ENCODE data around the gene FHIP2A.
A peak's percentile ranks its signal among the peaks of the same experiment; 100 is the strongest.

The FHIP2A gene

DNA sequence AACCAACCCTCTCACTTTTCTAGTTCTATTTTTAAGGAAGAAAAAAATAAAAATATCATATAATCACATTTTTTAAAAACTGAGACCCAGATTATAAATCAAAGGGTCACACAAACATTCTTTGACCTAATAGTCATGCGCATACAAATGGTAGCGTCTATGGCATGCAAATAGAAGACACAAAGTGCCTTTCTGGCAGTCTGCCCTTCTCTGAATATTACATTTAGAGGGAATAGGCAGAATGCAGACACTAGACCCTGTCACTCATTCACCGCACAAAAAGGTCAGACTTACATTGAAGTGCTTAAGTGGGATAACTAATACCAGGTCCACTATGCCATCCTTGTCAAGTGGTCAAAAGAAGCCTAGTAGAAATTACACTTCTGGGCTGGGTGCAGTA is 26.5 kb upstream of the FHIP2A start:
- no peak overlapping the region for H3K9ac ChIP-seq (ENCODE audit: low read length)
- no peaks in the 10 kb centered on the region for H3K9me3 ChIP-seq (ENCODE audit: control insufficient read depth, low read length)
- no peaks in the 10 kb centered on the region for H3K4me1 ChIP-seq (ENCODE audit: control insufficient read depth, insufficient read depth, low read length)
- H3K4me3 ChIP-seq (ENCODE audit: low read length): no peak overlapping the region
- H3K27me3 ChIP-seq (ENCODE audit: control insufficient read depth, insufficient read depth, low read length): no peaks in the 10 kb centered on the region
- no peaks in the 10 kb centered on the region for H3K36me3 ChIP-seq (ENCODE audit: control insufficient read depth, insufficient read depth, low read length)

DNA sequence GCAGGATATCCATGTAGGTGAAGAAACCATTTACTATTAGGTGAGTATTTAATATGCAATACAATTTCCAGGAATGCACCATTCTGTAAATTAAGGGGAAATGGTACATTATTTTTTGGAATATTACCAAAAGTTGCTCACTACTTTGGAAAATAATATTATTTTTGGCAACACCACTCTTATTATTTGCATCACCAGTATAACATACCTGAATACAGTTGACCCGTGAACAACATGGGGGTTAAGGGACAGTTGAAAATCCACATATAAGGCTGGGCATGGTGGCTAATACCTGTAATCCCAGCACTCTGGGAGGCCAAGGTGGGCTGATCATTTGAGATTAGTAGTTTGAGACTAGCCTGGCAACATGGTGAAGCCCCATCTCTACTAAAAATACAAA is 21.2 kb upstream of the FHIP2A start:
- Histone ChIP-seq H3K9me3 (ENCODE audit: control insufficient read depth, low read length) (no peaks in the 10 kb centered on the region), H3K4me3 (ENCODE audit: low read length) (no peak overlapping the region), H3K4me1 (ENCODE audit: control insufficient read depth, insufficient read depth, low read length) (no peaks in the 10 kb centered on the region), H3K36me3 (ENCODE audit: control insufficient read depth, insufficient read depth, low read length) (no peaks in the 10 kb centered on the region), H3K27me3 (ENCODE audit: control insufficient read depth, insufficient read depth, low read length) (no peaks in the 10 kb centered on the region), H3K9ac (ENCODE audit: low read length) (no peak overlapping the region)

DNA sequence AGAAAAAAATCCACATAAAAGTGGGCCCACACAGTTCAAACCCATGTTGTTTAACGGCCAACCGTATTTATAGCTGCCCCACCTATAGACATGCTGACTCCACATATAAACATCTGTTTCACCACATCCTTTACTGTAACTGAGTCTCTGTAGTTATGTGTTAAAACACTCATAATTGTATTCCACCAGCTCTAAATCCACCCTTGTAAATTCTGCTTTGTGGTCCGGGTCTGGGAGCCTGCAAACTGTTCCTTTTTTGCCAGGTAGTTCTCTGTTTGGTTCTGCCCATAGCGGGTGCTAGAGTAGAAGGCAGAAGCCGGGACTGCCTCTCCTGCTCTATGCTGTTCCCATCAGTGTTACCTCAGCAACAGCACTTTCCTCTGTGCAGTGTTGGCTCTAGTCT is 20.2 kb upstream of the FHIP2A start:
- Histone ChIP-seq H3K9ac (ENCODE audit: low read length) (no peak overlapping the region), H3K27me3 (ENCODE audit: control insufficient read depth, insufficient read depth, low read length) (no peaks in the 10 kb centered on the region), H3K4me3 (ENCODE audit: low read length) (no peak overlapping the region), H3K36me3 (ENCODE audit: control insufficient read depth, insufficient read depth, low read length) (no peaks in the 10 kb centered on the region), H3K4me1 (ENCODE audit: control insufficient read depth, insufficient read depth, low read length) (no peaks in the 10 kb centered on the region), H3K9me3 (ENCODE audit: control insufficient read depth, low read length) (no peaks in the 10 kb centered on the region)

DNA sequence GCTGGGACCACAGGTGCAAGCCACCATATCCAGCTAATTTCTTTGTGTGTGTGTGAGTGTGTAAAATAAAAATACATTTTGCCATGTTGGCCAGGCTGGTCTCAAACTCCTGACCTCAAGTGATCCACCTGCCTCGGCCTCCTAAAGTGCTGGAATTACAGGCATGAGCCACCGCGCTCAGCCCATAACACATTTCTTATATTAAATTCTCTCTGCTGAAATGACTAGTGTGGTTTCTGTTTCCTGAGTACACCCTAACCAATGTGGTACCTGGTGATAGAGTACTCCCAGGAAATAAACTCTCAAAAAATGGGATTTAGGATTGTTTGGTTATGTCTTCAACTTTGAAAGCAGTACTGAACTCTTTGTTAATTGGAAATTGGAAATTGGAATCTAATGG is 19.4 kb upstream of the FHIP2A start:
- H3K4me3 ChIP-seq (ENCODE audit: low read length): no peak overlapping the region
- no peaks in the 10 kb centered on the region for H3K9me3 ChIP-seq (ENCODE audit: control insufficient read depth, low read length)
- no peaks in the 10 kb centered on the region for H3K36me3 ChIP-seq (ENCODE audit: control insufficient read depth, insufficient read depth, low read length)
- no peaks in the 10 kb centered on the region for H3K4me1 ChIP-seq (ENCODE audit: control insufficient read depth, insufficient read depth, low read length)
- no peaks in the 10 kb centered on the region for H3K27me3 ChIP-seq (ENCODE audit: control insufficient read depth, insufficient read depth, low read length)
- H3K9ac ChIP-seq (ENCODE audit: low read length): no peak overlapping the region

DNA sequence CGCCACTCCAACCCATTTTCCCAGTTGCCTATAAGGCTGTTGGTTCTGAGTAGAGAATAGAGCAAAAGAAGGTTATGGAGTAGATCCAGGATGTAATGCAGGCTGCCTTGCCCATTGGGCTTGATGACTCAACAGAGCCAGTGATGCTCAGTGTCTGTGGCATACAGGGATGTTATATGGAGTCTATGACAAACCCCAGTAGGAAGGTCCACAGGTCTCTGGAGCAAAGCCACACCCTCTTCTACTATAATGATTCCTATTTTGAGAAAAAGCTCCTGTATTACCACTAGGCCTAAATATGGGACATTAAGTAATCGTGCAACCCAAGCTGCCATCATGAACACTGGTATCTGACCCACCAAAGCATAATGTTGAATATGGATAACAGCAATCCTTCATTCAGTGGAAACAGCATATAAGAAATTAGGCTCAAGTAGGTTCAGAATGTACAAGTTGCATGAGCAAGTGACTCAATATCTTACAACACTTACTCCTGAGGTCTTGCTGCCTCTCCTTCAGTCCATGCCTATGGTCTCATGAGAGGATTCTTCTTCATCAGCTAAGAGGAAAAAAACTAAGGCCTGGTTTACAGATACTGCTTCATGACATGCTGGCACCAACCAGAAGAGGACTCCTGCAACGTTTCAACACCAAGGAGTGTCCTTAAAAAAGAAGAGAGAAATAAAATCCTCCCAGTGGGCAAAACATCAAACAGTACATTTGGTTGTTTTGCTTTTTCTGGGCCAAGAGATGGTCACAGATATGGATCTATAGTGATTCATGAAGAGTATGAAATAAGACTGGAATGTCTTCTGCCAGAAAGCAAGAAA is 14.8 kb upstream of the FHIP2A start:
- H3K9ac ChIP-seq (ENCODE audit: low read length): no peak overlapping the region
- H3K9me3 ChIP-seq (ENCODE audit: control insufficient read depth, low read length): no peaks in the 10 kb centered on the region
- no peak overlapping the region for H3K4me3 ChIP-seq (ENCODE audit: low read length)
- H3K27me3 ChIP-seq (ENCODE audit: control insufficient read depth, insufficient read depth, low read length): no peaks in the 10 kb centered on the region
- H3K4me1 ChIP-seq (ENCODE audit: control insufficient read depth, insufficient read depth, low read length): no peaks in the 10 kb centered on the region
- H3K36me3 ChIP-seq (ENCODE audit: control insufficient read depth, insufficient read depth, low read length): no peaks in the 10 kb centered on the region

DNA sequence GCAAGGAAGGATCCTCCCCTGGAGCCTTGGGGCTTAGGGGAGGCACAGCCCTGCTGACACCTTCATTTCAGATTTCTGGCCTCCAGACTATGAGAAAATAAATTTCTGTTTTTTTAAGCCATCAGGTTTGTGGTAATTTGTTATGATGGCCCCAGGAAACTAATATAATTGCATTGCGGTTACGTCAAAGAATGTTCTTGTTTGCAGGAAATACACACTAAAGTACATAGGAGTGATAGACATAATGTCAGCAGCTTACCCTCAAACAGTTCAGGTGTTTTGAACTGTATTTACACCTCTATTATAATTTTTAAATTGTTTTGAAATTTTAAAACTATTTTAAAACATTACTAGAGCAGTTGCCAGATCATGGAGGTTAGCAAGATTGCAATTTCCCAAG is 12.6 kb upstream of the FHIP2A start:
- H3K9ac ChIP-seq (ENCODE audit: low read length): no peak overlapping the region
- H3K36me3 ChIP-seq (ENCODE audit: control insufficient read depth, insufficient read depth, low read length): no peaks in the 10 kb centered on the region
- H3K4me1 ChIP-seq (ENCODE audit: control insufficient read depth, insufficient read depth, low read length): no peaks in the 10 kb centered on the region
- H3K4me3 ChIP-seq (ENCODE audit: low read length): no peak overlapping the region
- H3K9me3 ChIP-seq (ENCODE audit: control insufficient read depth, low read length): no peaks in the 10 kb centered on the region
- no peaks in the 10 kb centered on the region for H3K27me3 ChIP-seq (ENCODE audit: control insufficient read depth, insufficient read depth, low read length)

DNA sequence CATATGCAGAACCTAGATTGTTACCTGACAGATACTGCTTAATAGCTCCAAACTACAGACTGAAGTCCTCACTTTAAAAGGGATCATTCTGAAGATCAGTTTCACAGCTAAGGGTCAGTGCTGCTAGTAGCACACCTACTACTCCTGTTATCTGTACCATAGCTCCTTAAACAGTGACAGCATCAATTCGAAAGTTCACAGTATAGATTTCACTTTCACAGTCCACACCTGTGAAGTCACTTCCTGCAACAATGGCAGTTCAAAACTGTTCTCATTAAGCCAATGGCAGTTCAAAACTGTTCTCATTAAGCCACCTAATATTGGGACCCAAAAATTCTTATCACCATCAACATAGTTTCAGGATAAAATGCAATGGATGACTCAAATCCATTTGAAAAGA is 10.7 kb upstream of the FHIP2A start:
- Histone ChIP-seq H3K27me3 (ENCODE audit: control insufficient read depth, insufficient read depth, low read length) (no peaks in the 10 kb centered on the region), H3K4me3 (ENCODE audit: low read length) (no peak overlapping the region), H3K36me3 (ENCODE audit: control insufficient read depth, insufficient read depth, low read length) (no peaks in the 10 kb centered on the region), H3K9me3 (ENCODE audit: control insufficient read depth, low read length) (no peaks in the 10 kb centered on the region), H3K9ac (ENCODE audit: low read length) (no peak overlapping the region), H3K4me1 (ENCODE audit: control insufficient read depth, insufficient read depth, low read length) (no peaks in the 10 kb centered on the region)

DNA sequence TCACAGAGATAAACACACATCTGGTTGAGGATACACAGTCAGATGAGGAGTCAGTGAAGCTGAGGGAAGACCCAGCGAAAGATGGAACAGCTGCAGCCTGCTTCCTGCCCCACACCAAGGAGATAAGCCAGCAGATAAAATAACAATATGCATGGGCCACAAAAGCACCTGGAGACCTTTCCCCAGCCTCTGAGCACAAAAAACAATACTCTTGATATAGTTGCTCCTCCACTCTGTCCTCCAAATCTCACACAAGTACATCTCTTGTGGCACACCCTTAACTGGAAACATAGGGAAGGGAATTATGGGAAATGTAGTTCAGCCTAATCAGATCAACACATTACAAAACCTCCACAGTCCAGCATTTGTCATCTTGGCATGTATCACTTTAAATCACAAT is 9.7 kb upstream of the FHIP2A start:
- Histone ChIP-seq H3K27me3 (ENCODE audit: control insufficient read depth, insufficient read depth, low read length) (no peaks in the 10 kb centered on the region), H3K36me3 (ENCODE audit: control insufficient read depth, insufficient read depth, low read length) (no peaks in the 10 kb centered on the region), H3K4me3 (ENCODE audit: low read length) (no peak overlapping the region), H3K9me3 (ENCODE audit: control insufficient read depth, low read length) (no peaks in the 10 kb centered on the region), H3K4me1 (ENCODE audit: control insufficient read depth, insufficient read depth, low read length) (no peaks in the 10 kb centered on the region), H3K9ac (ENCODE audit: low read length) (no peak overlapping the region)

DNA sequence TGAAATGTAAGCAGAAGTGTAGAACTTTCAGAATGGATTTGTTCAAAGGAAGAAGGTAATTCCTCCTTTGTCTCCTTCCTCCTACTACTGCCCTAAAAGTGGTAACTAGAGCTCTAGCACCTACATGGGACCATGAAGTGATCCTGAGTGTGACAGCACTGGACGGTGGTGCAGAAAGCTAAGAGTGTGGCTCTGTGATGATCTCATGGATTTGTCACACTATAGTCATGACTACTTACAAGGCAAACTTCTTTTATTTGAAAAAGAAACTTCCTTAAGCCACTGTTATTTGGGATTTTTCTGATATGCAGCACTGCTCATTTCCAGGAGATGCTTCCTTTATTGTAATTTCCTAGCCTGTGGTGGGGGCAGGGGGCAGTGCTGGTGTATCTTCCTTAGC is 5.8 kb upstream of the FHIP2A start:
- Histone ChIP-seq H3K9me3 (ENCODE audit: control insufficient read depth, low read length) (no peaks in the 10 kb centered on the region), H3K36me3 (ENCODE audit: control insufficient read depth, insufficient read depth, low read length) (no peaks in the 10 kb centered on the region), H3K9ac (ENCODE audit: low read length) (no peak overlapping the region), H3K4me3 (ENCODE audit: low read length) (no peak overlapping the region), H3K4me1 (ENCODE audit: control insufficient read depth, insufficient read depth, low read length) (no peaks in the 10 kb centered on the region), H3K27me3 (ENCODE audit: control insufficient read depth, insufficient read depth, low read length) (no peaks in the 10 kb centered on the region)

DNA sequence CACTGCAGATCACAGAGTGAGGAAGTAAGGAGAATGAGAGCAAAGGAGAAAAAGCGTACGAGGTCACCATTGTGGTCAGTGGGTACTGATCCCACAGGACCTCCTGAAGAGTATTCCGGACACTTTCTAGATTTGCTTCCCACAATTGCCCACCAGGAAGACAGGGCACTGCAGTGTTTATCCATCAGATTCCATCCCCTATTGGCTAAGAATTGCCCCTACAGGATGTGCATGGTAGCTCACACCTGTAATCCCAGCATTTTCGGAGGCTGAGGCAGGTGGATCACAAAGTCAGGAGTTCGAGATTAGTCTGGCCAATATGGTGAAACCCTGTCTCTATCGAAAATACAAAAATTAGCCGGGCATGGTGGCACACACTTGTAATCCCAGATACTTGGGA is 5.3 kb upstream of the FHIP2A start:
- Histone ChIP-seq H3K9me3 (ENCODE audit: control insufficient read depth, low read length) (no peaks in the 10 kb centered on the region), H3K27me3 (ENCODE audit: control insufficient read depth, insufficient read depth, low read length) (no peaks in the 10 kb centered on the region), H3K4me3 (ENCODE audit: low read length) (no peak overlapping the region)

DNA sequence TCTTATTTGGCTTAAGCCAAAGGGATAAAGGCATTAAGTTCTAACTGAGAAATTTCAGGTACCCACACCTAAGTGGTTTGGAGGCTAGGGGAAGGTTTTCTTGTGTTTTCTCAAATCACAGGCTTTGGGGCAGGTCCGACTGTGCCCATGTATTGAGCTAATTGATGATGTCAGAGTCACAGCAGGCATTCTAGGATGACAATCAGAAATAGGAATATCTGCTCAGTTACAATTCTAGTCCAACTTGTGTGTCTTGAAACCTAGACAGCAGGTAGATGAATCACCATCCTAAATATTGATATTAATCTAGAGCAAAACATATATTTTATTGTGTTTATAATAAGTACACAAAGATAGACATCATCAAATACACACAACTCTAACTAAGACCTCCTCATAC is 2.3 kb upstream of the FHIP2A start:
- H3K9me3 ChIP-seq (ENCODE audit: control insufficient read depth, low read length): no peaks in the 10 kb centered on the region
- peaks cover 8% of the 10 kb centered on the region for H3K4me1 ChIP-seq (ENCODE audit: control insufficient read depth, insufficient read depth, low read length)
- H3K27me3 ChIP-seq (ENCODE audit: control insufficient read depth, insufficient read depth, low read length): no peaks in the 10 kb centered on the region

More for the DNA sequence above, 5.3 kb upstream of the FHIP2A start:
- Histone ChIP-seq H3K9ac (ENCODE audit: low read length) (no peak overlapping the region), H3K36me3 (ENCODE audit: control insufficient read depth, insufficient read depth, low read length) (no peaks in the 10 kb centered on the region), H3K4me1 (ENCODE audit: control insufficient read depth, insufficient read depth, low read length) (no peaks in the 10 kb centered on the region)

DNA sequence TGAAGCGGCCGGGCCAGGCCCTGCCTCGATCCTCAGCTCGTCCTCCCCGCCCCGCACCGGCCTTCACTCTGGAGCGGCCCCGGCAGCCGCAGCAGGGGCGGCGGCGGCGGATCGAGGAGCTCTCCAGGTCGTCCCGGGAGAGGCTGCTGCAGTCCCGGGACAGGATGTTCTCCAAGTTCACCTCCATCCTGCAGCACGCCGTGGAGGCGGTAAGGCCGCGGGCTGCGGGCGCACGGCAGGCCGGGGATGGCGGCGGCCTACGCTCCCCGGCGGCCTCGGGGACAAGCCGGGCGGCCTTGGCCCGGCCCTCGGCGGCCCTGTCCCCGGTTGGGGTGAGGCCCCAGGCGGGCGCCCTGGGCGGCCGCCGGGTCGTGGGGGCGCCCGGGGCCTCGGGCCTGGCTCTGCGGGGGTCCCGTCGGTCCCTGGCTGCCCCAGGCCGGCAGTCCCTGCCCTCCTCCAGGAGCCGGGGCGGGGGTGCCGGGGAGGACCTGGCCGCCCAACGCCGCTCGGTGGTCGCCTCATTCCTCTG is 399 bp downstream of the FHIP2A start:
- Histone ChIP-seq H3K4me3 (ENCODE audit: low read length) (peak overlapping the region; percentile 62), H3K4me1 (ENCODE audit: control insufficient read depth, insufficient read depth, low read length) (peaks cover 22% of the 10 kb centered on the region), H3K27me3 (ENCODE audit: control insufficient read depth, insufficient read depth, low read length) (no peaks in the 10 kb centered on the region), H3K36me3 (ENCODE audit: control insufficient read depth, insufficient read depth, low read length) (no peaks in the 10 kb centered on the region), H3K9ac (ENCODE audit: low read length) (peak overlapping the region; percentile 97), H3K9me3 (ENCODE audit: control insufficient read depth, low read length) (no peaks in the 10 kb centered on the region)

More for the DNA sequence above, 2.3 kb upstream of the FHIP2A start:
- H3K4me3 ChIP-seq (ENCODE audit: low read length): no peak overlapping the region
- no peak overlapping the region for H3K9ac ChIP-seq (ENCODE audit: low read length)
- no peaks in the 10 kb centered on the region for H3K36me3 ChIP-seq (ENCODE audit: control insufficient read depth, insufficient read depth, low read length)
